Transverse colon (tissue), 4 donors: ENCODE measurements around the gene MPV17. TPM values are rescaled to one million over a fixed set of nuclear protein-coding genes. Genes with fewer than 3 reads are reported as not detected.
A peak's percentile ranks its signal among the peaks of the same experiment; 100 is the strongest.

Source experiments
- DNase-seq: peaks from one replicate; pipeline ENCODE4 v3.0.0-alpha.2; 2019
- H3K27ac ChIP-seq, 4 donors: fragments of 200-600 bp; sonication (generic); 2 replicates each; pipeline ENCODE4 v1.5.1; 2016 to 2018; ENCODE audit warnings: inconsistent platforms in 4 of 4
- H3K27me3 ChIP-seq: fragments of 200-600 bp; sonication (generic); 2 replicates; pipeline ENCODE4 v1.5.1; 2017; ENCODE audit warnings: inconsistent platforms
- H3K36me3 ChIP-seq, 4 donors: fragments of 200-600 bp; sonication (generic); 2 replicates each; pipeline ENCODE4 v1.5.1; 2017 to 2019; ENCODE audit warnings: inconsistent platforms in 4 of 4
- H3K4me1 ChIP-seq, 4 donors: fragments of 200-600 bp; sonication (generic); 2 replicates each; pipeline ENCODE4 v1.5.1; 2017 to 2020; ENCODE audit warnings: inconsistent platforms in 4 of 4
- H3K4me3 ChIP-seq, 4 donors: fragments of 200-600 bp; sonication (generic); 1 replicate in 1 of 4; 2 replicates in 3 of 4; pipeline versions ENCODE4 v1.5.1 to v1.6.1; 2017 to 2019; ENCODE audit warnings: inconsistent platforms in 4 of 4
- H3K9me3 ChIP-seq, 2 donors: fragments of 200-600 bp; sonication (generic); 2 replicates each; pipeline ENCODE4 v1.5.1; 2017 to 2019; ENCODE audit warnings: inconsistent platforms in 2 of 2
- CTCF ChIP-seq, 5 experiments: fragments of 200-600 bp in 3 of 5; fragments of 450-650 bp in 2 of 5; sonication (generic) in 3 of 5; IDR thresholded peaks; 1 replicate in 2 of 5; 2 replicates in 3 of 5; pipeline ENCODE4 v1.5.1; 2016 to 2017; ENCODE audit warnings: antibody characterized with exemption in 5 of 5, inconsistent platforms in 3 of 5, mild to moderate bottlenecking in 2 of 5, moderate library complexity in 1 of 5
- EP300 ChIP-seq: sonication (generic); formaldehyde crosslinking; IDR thresholded peaks from one replicate; pipeline ENCODE4 v1.6.1; 2017; ENCODE audit warnings: antibody characterized with exemption, low read depth
- POLR2A ChIP-seq: fragments of 450-650 bp; IDR thresholded peaks from one replicate; pipeline ENCODE4 v1.6.1; 2016; ENCODE audit warnings: antibody characterized with exemption, mild to moderate bottlenecking, moderate library complexity
- POLR2AphosphoS5 ChIP-seq, 3 donors: sonication (generic); formaldehyde crosslinking; IDR thresholded peaks; one replicate each; pipeline ENCODE4 v1.6.1; 2016; ENCODE audit warnings: antibody characterized with exemption in 3 of 3
- WGBS, 2 donors: methylation state at CpG; one replicate each; pipeline ENCODE4 v1.1.5; 2018; ENCODE audit warnings: low coverage in 1 of 2; 5-methylcytosine and 5-hydroxymethylcytosine counted together
- in situ Hi-C, 4 donors: fragments of 200-750 bp; cut with MboI; loops; one replicate each; pipeline versions ENCODE4 v1.15.0 to v1.15.1; 2017; ENCODE audit warnings: low sequenced_read_pairs in 3 of 4, low pct_ligation_motif_present in 1 of 4, low pct_unique_long_range_greater_than_20kb in 1 of 4
- intact Hi-C: fragments of 100-400 bp; cut with DNase I; formaldehyde crosslinking; loops from one replicate; pipeline ENCODE4 v1.15.1; 2023; ENCODE audit warnings: low total_unique reads
- total RNA-seq, 4 donors: library from RNA; depleted of rRNA; stranded (reverse); fragments of >200 nt; gene quantifications; one replicate each; pipeline ENCODE4 v1.1.0, GENCODE V29; 2016

The MPV17 gene
- total RNA-seq, 4 donors from 2014 or later: 34.4 to 53.8 (median 38.3) TPM

GRCh38 chr2:27264753-27265535, 58.0 kb downstream of the MPV17 start:
- TF ChIP-seq CTCF (IDR thresholded peaks at IDR 0.05): peak; percentile 25 to 45 (median 38)
- TF ChIP-seq POLR2A: no peak
- in situ Hi-C loops: no loop called here
- Histone ChIP-seq H3K4me1 (peaks cover 14 to 36% (median 35%) of the 10 kb centered on the region in 4 donors), H3K27me3 (peaks cover 100% of the 10 kb centered on the region), H3K27ac (no peak overlapping the region), H3K4me3 (peak overlapping the region in 2 of 4 donors; percentile 18 to 38), H3K9me3 (no peaks in the 10 kb centered on the region), H3K36me3 (no peaks in the 10 kb centered on the region)
- intact Hi-C loops: no loop called here
- peak; percentile 66 for DNase-seq
- WGBS, 2 donors: 2 to 6% methylated on average over 10 to 47 of the region's 56 CpGs

GRCh38 chr2:27264253-27264752, 58.6 kb downstream of the MPV17 start:
- 0 to 1% methylated on average over 12 to 38 of the region's 38 CpGs for WGBS, 2 donors
- peaks cover 100% of the 10 kb centered on the region for H3K27me3 ChIP-seq
- no peak overlapping the region for H3K27ac ChIP-seq
- in situ Hi-C loops: no loop called here
- H3K9me3 ChIP-seq: no peaks in the 10 kb centered on the region
- intact Hi-C loops: no loop called here
- peak overlapping the region in 2 of 4 donors; percentile 18 to 38 for H3K4me3 ChIP-seq
- no peak for DNase-seq
- TF ChIP-seq POLR2A (no peak), CTCF (IDR thresholded peaks at IDR 0.05) (no peak), EP300 (no peak), POLR2AphosphoS5 (IDR thresholded peaks at IDR 0.05) (no peak)
- peaks cover 14 to 36% (median 35%) of the 10 kb centered on the region in 4 donors for H3K4me1 ChIP-seq
- no peaks in the 10 kb centered on the region for H3K36me3 ChIP-seq

- peaks cover 100% of the 10 kb centered on the region for H3K27me3 ChIP-seq
- intact Hi-C loops: no loop called here
- no peak overlapping the region for H3K27ac ChIP-seq
- WGBS, 2 donors: 0 to 3% methylated on average over 4 to 43 of the region's 46 CpGs
- no peak for DNase-seq
- no peaks in the 10 kb centered on the region for H3K9me3 ChIP-seq
- H3K4me1 ChIP-seq: peaks cover 14 to 36% (median 35%) of the 10 kb centered on the region in 4 donors
- H3K36me3 ChIP-seq: no peaks in the 10 kb centered on the region
- peak overlapping the region in 3 of 4 donors; percentile 26 to 57 (median 49) for H3K4me3 ChIP-seq
- in situ Hi-C loops: no loop called here
- TF ChIP-seq POLR2A (no peak), POLR2AphosphoS5 (IDR thresholded peaks at IDR 0.05) (no peak), EP300 (no peak), CTCF (IDR thresholded peaks at IDR 0.05) (no peak)
Observed at GRCh38 chr2:27263287-27264252, 59.3 kb downstream of the MPV17 start.
